ENCODE measurements around the gene CAPN8.

Gene CAPN8

DNA sequence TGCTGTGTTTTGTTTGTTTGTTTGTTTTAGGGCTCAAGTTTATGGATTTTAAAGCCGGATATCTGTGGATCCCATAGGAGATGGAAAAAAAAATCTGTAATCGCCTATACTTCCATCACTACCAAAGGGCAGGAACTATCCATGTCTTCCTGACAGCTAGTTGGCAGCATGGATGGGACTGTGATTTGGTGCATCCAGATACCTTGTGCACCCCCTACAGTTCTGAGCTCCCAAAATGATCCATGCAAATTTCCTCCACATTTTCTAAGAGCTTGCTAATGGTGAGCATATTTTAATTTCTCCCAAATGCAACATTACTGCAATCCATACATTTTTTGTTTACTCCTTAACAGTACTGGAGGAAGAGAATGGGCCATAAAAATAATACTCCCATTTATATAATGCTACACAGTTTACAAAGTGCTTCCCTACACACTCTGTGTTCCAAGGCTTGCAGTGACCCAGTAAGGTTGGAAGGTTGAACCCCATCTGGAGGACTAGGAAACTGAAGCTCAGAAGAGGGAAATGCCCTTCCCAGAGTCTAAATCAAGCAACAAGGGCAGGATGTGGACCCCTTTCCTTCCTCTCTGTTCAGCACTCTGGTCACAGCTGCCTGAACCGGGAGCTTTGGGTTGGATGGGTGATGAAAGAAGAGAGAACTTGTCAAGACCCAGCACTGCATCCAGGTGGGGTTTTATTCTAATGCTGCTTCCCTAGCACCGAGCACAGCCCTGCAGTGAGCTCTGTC lies 48.0 kb downstream of the CAPN8 start:
- no peak for DNase-seq (ENCODE audit: low read depth)

DNA sequence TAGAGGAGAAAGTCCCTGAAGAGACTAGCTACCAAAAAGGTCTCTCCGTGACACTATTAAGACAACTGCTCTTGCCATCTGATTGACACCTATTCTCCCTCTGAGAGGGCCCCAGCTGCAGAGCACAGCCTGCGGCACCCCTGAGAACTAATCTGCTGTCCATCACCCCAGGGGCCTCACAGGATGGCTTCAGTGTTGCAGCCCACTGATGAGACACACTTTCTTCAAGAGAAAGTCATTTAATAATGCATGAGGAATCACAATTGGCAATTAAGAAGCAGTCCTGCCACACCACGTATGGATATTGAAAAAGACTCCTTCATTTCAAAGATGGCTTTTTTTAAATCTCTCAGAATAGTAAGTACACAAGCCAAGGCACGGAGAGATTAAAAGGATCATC lies 48.9 kb downstream of the CAPN8 start:
- no peak for DNase-seq (ENCODE audit: low read depth)

DNA sequence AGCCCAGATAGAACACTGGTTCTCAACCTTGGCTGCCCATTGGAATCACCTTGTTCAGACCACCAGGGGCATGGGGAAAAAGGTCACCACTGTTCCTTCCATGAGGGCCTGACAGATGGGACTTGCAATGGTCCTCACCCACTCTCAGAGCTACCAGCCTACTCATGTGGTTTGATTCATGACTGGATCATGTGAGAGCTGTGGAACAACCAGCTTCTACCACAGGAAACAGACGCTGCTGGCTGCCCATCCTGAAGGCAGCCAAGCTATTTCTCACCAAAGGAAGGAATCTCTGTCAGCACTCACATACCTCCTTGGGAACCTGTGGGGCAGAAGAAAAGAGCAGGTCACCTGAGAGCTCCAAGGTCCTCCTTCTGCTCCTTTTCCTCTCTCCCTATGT lies 53.6 kb downstream of the CAPN8 start:
- no peak for DNase-seq (ENCODE audit: low read depth)

DNA sequence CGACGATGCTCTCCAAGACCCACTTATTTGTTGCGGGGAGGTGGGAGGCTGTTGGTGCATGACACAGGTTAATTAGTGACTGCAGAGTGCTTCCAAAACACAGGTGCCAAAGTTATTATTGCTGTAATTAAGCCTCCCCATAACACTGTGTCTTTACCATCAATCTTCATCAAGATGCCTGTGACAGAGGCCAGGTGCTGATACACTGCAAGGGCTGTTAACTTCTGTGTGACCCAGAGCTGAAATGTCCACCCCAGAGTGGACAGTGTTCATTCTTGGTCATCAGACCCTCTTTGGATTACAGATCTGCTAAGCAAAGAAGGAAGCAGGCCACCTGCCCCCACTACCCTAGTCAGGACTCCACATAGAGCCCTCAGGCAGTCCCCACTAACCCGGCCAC lies 55.5 kb downstream of the CAPN8 start:
- no peak for DNase-seq (ENCODE audit: low read depth)

DNA sequence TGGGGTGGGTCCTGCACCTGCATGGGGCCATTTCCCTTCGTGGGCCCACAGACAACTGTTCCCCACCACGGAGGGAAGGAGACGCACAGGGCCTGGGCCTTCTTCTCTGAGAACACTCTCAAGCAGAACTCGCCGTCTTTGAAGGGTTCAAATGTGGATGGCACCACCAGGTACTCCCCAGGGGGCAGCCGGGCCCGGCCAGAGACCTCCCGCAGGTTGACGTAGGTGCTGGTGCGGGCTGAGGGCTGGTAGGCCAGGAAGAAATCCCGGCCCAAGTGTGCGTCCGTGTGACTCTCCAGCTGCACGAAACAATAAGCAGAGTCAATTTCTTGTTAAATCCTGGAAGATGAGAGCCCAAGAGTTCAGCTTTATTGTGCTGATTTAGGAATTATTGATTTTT lies 56.4 kb downstream of the CAPN8 start:
- no peak for DNase-seq (ENCODE audit: low read depth)

DNA sequence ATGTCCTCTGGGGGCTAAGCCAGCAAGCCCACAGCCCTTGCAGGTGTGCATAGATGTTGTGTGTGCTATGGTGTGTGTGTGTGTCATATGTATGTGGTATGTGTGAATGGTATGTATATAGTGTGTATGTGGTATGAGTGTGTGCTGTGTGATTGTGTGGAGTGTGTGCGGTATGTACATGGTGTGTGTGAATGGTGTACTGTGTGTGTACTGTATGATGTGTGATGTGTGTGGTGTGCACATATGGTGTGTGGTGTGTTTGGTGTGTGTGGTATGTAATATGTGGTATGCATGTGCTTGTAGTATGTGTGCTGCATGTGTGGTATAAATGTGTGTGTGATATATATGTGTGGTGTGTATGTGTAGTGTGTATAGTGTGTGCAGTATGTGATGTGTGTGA lies 107.0 kb downstream of the CAPN8 start:
- DNase-seq (ENCODE audit: low read depth), result no peak

DNA sequence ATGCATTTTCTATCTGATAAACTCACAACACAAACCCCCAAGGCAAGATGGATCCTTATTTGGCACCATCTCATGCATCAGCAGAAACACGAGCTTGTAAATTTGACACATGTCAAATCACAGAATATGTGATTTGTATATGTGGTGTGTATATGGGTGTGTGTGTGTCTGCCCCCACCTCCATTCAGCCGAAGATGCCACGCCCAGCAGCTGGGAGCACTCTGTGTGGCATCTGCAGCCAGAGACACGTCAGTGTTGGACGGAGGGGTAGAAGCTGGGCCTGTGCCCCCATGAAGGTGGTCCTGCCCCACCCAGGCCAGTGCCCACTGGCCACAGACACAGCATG lies 108.4 kb downstream of the CAPN8 start:
- no peak for DNase-seq (ENCODE audit: low read depth)

DNA sequence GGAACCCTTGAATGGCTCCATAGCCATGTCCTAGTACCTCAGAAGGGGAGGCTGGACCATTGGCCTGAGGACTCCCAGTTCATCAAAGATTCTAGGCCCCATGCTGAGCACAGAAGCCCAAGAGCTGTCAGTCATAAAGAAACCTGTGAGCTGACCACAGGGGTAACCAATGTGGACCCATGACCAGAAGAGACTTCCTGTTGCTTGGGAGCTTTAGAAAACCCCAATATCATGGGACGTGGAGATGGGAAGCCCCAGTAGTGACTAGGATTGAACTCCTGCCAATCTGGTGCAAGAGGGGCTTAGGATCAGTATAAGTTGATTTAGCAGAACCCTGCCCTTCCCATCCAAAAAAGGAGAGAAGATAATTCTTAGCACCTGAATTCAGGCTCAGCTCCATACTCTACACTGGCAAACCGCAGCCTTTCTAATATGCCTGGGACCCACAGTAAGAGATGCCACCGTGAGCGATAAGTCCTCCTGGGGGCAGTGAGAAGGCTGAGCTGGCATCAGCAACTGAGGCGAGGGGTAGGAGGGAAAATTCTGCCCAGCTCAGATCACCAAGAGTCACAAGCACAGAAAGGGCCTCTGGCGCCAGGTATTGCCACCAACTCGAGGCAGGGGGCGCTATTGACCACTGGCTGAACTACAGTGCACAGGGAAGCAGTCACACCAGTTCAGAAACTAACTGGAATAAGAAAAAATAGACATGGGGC lies 108.9 kb downstream of the CAPN8 start:
- DNase-seq (ENCODE audit: low read depth), result no peak

DNA sequence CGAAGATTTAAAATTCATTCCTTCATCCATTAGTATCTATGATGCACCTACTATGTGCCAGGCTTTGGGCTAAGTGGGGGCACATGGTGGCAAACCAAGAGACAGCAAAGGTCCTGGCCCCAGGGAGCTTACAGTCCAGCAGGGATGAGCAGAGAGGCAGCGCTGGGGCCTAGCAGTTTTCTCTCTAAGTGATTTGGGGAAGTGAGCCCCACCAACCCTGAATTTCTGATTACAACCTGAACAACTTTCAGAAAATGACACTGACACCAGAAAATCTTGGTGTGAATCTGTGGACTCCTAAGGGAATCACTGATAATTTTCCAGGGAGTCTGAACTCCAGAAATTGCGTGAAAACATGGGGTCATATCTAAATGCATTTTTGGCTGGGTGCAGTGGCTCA lies 111.5 kb downstream of the CAPN8 start:
- DNase-seq (ENCODE audit: low read depth), result no peak

DNA sequence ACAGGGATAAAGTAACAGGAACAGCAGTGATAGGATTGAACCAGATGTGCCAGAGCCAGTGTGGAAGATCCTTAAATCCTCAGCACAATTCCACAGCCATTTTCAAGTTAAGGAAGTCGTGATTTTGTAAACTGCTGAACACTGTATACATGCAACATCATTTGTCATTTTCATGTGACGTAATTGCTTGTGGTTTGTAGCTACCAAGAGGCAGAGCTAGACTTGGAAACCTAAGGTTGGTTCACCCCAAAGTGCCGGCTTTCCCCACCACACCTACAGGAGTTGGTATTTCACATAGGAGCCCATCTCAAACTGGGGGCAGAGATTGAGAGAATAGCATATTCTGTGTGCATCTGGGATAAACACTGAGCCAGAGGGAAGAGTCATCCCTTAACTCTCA lies 113.9 kb downstream of the CAPN8 start:
- DNase-seq (ENCODE audit: low read depth), result no peak

DNA sequence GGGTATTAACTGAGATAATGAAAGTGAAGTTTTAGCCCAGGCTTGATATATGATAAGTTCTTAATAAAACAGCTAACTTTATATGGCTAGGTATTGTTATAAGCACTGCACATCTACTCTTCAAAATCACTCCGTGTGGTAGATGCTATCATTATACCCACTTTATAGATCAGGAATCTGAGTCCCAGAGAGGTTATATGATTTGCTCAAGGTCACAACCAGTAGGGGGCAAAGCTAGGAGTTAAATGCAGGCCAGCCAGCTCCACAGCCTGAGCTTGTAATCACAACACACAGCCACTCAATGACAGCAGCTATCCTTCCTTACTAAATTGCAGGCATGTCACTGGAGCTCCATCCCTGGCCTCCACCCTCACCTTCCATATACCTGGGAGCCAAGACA lies 115.8 kb downstream of the CAPN8 start:
- no peak for DNase-seq (ENCODE audit: low read depth)

DNA sequence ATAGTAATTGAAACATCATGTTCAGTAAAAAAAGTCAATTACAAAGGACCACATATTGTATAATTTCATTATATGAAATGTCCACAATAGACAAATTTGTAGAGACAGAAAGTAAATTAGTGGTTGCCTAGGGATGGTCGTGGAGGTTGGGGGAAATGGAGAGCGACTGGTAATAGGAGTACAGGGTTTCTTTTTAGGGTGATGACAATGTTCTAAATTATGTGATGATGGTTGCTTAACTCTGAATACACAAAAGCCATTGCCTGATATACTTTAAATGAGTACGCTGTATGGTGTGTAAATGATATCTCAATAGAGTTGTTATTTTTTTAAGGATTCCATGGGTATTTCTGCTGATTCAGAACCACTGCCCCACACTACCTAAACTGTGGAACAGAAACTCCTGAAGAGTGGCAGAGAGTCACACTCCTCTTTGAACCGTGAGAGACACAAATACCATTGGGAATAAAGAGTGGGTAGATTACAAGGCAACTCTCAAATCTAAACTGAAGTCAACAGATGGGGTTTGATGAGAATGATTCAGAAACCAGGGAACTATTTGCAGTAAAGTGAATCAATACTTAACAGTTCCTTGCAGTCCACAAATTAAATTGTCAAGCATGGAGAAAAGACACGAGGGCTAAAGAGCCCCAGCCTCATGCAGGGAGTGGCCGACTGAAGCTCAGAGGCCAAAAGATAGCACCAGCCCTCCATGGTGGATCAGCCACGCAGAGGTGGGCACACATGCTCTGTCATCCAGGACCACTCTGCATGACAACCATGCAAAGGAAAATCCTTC lies 118.0 kb downstream of the CAPN8 start:
- no peak for DNase-seq (ENCODE audit: low read depth)

DNA sequence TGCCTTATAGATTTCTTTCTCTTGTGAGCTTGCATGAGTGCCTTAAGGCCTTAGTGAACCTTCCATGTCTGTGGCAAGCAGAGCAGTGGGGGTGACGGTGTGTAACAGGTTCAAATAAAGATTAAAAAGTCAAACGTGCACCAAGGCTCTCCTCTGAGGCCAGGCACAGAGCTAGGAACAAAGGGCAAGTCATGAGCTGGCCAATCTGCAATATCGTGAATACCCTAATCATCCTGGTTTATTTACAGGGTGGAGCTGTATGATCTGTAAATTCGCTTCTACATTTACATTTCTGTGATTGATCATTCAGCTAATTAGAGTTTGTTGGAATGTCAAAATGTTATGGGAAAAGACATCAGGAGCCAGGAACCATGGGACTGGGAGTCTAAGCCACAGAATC lies 120.2 kb downstream of the CAPN8 start:
- DNase-seq (ENCODE audit: low read depth), result no peak

DNA sequence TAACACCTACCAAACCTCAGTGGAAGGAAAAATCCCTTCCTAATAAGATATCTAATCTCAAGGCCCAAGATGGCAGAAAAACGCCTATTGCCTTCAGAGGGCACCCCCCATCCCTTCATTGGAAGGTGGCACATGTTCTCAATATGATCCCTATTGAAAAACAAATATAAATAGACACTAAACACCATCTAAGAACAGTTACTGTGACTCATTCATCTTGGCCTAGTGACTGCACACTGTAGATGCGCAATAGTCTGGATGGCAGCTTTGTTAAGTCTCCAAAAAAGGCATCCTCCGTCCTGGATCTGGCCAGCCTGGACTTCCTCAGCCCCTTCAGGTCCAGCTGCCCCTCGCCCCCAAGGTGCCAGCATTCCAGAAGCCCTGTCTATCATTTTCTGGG lies 121.9 kb downstream of the CAPN8 start:
- no peak for DNase-seq (ENCODE audit: low read depth)

DNA sequence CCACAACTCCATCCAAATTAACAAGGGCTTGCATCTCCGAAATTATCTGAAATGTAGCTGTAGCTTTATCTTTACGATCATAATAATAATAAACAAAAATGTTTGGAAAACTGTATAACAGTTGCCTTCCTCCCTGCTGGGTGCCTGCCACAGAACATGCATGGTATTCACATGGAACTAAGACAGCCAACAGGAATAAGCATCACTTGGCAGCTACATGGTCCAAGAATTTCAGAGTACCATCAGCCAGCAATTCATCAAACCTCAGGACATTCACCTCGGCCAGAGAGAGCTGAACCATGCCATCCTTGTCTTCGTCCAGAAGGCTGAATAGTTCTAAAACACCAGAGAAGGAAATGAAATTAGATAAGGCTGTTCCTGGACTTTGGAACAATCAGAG lies 122.7 kb downstream of the CAPN8 start:
- DNase-seq (ENCODE audit: low read depth), result no peak

DNA sequence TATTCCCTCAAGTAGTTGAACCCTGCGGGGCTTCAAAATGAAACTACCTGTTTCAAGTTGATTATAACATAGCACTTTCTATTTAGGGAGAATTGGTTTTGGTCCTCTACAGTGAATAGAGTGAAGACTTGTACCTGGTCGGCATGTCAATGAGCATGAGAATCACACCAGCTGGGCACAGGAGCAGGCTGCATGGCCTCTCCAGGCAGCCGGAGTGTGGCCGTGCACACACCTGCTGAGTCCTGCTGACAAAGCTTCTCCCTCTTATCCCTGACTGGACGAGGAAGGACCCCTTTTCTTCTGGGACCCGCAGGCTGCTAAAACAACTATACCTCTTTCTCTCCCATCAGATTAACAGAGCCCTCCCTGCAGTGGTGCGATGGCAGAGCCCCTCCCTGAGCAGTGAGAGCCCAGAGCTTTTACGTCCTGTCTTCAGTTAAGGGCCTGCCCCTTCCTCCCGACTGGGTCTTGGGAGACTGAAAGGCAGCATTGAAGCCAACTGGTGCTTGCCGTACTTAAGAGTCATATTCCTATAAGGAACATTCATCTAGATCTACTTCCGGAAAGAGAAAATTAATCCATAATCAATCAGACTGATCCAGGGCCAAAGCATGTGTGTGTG lies 124.9 kb downstream of the CAPN8 start:
- DNase-seq (ENCODE audit: low read depth), result no peak

DNA sequence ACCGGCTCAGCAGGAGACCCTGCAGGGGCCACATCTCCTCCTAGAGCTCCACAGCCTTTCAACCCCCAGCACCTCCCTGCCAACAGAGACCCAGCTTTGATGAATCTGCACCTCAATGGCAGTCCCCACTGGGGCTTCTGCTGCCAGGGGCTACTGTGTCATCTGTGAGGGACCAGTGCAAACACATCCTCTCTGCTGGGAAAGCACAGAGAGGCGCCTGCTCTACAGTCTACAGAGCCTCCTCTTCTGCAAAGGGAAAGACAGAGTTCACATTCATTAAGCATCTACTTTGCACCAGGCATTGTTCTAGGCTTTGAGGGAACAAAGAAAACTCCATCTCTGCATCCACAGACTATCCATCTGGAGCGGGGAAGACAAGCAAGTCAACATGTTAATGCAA lies 125.8 kb downstream of the CAPN8 start:
- DNase-seq (ENCODE audit: low read depth), result no peak

DNA sequence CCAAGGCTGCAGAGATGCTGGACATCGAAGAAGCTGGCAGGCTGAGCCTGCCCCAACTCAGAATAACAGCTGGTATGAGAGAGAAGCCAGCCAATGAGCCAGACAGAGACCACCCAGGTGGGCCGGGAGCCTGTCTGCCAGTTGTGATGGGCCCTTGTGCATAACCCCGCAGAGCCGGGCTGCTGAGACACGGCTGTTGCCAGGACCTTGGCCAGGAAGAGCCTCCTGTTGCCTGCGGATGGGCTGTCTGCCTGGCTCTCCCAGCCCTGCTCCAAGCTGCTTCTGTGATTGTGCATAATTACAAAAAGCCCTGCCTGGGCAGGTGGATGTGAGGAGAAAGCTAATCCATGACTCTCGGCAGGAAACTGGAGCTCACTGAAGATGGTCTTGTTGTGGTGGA lies 126.5 kb downstream of the CAPN8 start:
- no peak for DNase-seq (ENCODE audit: low read depth)

DNA sequence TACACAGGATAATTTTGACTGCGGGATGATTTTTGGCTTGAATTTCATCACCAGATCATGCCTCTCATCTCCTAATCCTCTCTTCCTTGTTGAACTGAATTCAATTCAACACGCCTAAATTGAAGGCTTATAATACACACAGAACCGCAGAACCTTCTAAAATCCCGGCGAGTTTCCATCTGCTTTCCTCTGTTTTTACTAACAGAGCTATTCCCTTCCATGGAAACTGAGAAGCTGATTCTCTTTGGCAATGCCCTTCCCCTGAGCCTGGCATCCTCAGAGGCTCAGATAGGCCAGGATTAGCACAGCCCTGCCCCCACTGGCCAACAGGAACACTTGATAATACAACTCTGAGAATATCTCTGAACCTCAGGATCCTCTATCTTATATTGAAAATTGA lies 130.2 kb downstream of the CAPN8 start:
- DNase-seq (ENCODE audit: low read depth), result no peak

DNA sequence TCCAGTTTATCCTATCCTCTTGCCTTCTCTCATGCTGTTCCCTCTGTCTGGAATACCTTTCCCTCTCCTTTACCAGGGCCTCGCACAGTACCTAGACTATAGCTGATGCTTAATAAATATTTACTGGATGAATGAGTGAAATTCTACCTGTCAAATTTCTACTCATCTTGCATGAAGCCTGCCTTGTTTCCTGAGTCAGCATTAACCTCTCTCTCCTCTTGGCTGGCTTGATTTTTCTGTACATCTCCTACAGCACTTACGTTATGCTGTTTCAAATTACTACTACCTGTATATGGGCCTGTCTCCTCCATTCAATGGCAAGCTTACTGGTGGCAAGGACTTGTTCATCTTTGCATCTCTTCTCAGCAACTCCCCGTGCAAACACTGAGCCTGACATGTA lies 130.8 kb downstream of the CAPN8 start:
- DNase-seq (ENCODE audit: low read depth), result no peak

DNA sequence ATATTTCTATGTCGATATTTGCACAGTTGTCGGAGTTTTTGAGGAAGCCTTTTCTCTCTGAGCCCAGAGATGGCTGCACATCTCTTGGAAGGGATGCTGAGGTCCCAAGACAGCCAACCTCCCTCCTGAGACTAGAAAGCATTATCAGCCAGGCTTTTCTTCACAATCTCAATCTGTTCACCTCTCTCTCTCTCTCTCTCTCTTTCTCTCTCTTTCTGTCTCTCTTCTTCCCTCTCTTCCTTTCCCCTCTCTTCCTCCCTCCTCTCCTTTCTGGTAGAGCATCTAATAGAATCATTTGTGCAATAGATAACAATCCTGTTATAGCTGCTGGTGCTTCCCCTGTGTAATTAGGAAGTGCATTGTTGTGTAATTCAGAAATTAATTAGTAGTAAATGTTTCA lies 131.8 kb downstream of the CAPN8 start:
- no peak for DNase-seq (ENCODE audit: low read depth)

DNA sequence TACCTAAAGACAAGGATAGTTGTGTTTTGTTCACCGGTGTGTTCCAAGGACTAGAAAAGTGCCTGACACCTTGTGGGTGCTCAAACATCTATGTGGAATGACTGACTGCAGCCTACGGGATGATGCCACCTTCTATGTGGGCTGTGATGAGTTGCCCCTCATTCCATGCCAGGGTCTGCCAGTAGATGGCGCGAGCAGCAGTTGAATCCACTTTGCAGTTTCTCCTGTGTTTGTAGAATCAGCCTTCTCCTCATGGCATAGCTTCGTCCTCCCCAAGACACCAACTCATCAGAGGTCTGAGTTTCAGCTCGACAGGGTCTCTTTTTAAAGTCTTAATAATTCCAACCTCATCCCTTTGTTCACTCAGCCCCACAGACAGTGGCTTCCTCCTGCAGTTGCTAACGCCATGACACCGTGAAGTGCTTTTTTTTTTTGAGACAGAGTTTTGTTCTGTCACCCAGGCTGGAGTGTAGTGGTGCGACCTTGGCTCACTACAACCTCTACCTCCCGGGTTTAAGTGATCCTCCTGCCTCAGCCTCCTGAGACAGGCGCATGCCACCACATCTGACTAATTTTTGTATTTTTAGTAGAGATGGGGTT lies 133.7 kb downstream of the CAPN8 start:
- DNase-seq (ENCODE audit: low read depth), result no peak
